HEK293 (cell line): ENCODE data around the gene ANKRD44.

Source experiments
- CTCF ChIA-PET: fragments of 350-600 bp; formaldehyde crosslinking; extraction: SDS; loops from one replicate; lab custom pipeline; 2021; ENCODE audit warnings: antibody characterized with exemption; lab: Yijun Ruan, JAX
- POLR2A ChIA-PET: fragments of 300-600 bp; formaldehyde crosslinking; extraction: SDS; loops from one replicate; lab custom pipeline; 2020; ENCODE audit warnings: antibody characterized with exemption, inconsistent platforms; lab: Yijun Ruan, JAX
- H3K27ac ChIP-seq: fragments of 200-500 bp; sonication (Bioruptor generic); 2 replicates; pipeline ENCODE4 v1.5.1; 2014; ENCODE audit warnings: low read depth, low read length, control low read depth, inconsistent platforms; ENCODE audit errors: extremely low read depth
- H3K36me3 ChIP-seq, 2 experiments: fragments of 200-500 bp in 1 of 2; sonication (Bioruptor generic) in 1 of 2; 1 replicate in 1 of 2; 2 replicates in 1 of 2; pipeline ENCODE4 v1.5.1; 2014 to 2017; ENCODE audit warnings: inconsistent platforms in 2 of 2, low read length in 2 of 2; ENCODE audit not compliant: control insufficient read depth in 2 of 2, insufficient read depth in 1 of 2
- H3K4me1 ChIP-seq: fragments of 200-500 bp; sonication (Bioruptor generic); 2 replicates; pipeline ENCODE4 v1.5.1; 2014; ENCODE audit warnings: mild to moderate bottlenecking, low read length, inconsistent platforms; ENCODE audit not compliant: control insufficient read depth, insufficient read depth
- H3K4me3 ChIP-seq: 2 replicates; pipeline ENCODE4 v1.5.1; 2011; ENCODE audit warnings: low read depth, mild to moderate bottlenecking, control low read depth, low read length, moderate library complexity
- H3K9me3 ChIP-seq: fragments of 200-500 bp; sonication (Bioruptor generic); 2 replicates; pipeline ENCODE4 v1.5.1; 2014; ENCODE audit warnings: low read depth, low read length, inconsistent platforms; ENCODE audit not compliant: control insufficient read depth, insufficient read depth
- KLF1 ChIP-seq: fragments of 450-650 bp; formaldehyde crosslinking; IDR thresholded peaks from 2 replicates; pipeline ENCODE4 v1.5.1; 2016; ENCODE audit warnings: missing biosample characterization, missing genetic modification characterization
- OVOL3 ChIP-seq: fragments of 450-650 bp; formaldehyde crosslinking; IDR thresholded peaks from 2 replicates; pipeline ENCODE4 v1.5.1; 2016; ENCODE audit warnings: missing biosample characterization, missing genetic modification characterization
- PATZ1 ChIP-seq: fragments of 450-650 bp; formaldehyde crosslinking; IDR thresholded peaks from 2 replicates; pipeline ENCODE4 v1.5.1; 2016; ENCODE audit warnings: missing biosample characterization, missing genetic modification characterization
- TCF7L2 ChIP-seq: IDR thresholded peaks from 2 replicates; pipeline ENCODE4 v1.6.1; 2011; ENCODE audit warnings: low read depth, mild to moderate bottlenecking, inconsistent platforms, low read length, moderate library complexity, borderline replicate concordance
- YY1 ChIP-seq: fragments of 450-650 bp; formaldehyde crosslinking; IDR thresholded peaks from 2 replicates; pipeline ENCODE4 v1.5.1; 2018; ENCODE audit warnings: missing biosample characterization, missing genetic modification characterization
- ZBTB10 ChIP-seq: fragments of 450-650 bp; formaldehyde crosslinking; IDR thresholded peaks from 2 replicates; pipeline ENCODE4 v1.5.1; 2016; ENCODE audit warnings: missing biosample characterization, missing genetic modification characterization
- ZNF146 ChIP-seq: fragments of 450-650 bp; formaldehyde crosslinking; IDR thresholded peaks from 2 replicates; pipeline ENCODE4 v1.5.1; 2016; ENCODE audit warnings: missing biosample characterization, missing genetic modification characterization
- ZNF169 ChIP-seq: fragments of 450-650 bp; formaldehyde crosslinking; IDR thresholded peaks from 2 replicates; pipeline ENCODE4 v1.5.1; 2016; ENCODE audit warnings: missing biosample characterization, missing genetic modification characterization
- ZNF184 ChIP-seq: fragments of 450-650 bp; IDR thresholded peaks from 2 replicates; pipeline ENCODE4 v1.5.1; 2018; ENCODE audit warnings: missing biosample characterization, mild to moderate bottlenecking, missing genetic modification characterization
- ZNF514 ChIP-seq: fragments of 450-650 bp; formaldehyde crosslinking; IDR thresholded peaks from 2 replicates; pipeline ENCODE4 v1.5.1; 2016; ENCODE audit warnings: missing biosample characterization, missing genetic modification characterization
- ZNF561 ChIP-seq: fragments of 450-650 bp; IDR thresholded peaks from 2 replicates; pipeline ENCODE4 v1.5.1; 2018; ENCODE audit warnings: missing biosample characterization, missing genetic modification characterization, borderline replicate concordance
- ZNF596 ChIP-seq: fragments of 450-650 bp; IDR thresholded peaks from 2 replicates; pipeline ENCODE4 v1.5.0; 2018; ENCODE audit warnings: missing biosample characterization, mild to moderate bottlenecking, missing genetic modification characterization, moderate library complexity
- ZNF664 ChIP-seq: fragments of 450-650 bp; formaldehyde crosslinking; IDR thresholded peaks from 2 replicates; pipeline ENCODE4 v1.5.1; 2016; ENCODE audit warnings: missing biosample characterization, missing genetic modification characterization
- ZNF677 ChIP-seq: fragments of 450-650 bp; IDR thresholded peaks from 2 replicates; pipeline ENCODE4 v1.5.0; 2018; ENCODE audit warnings: missing biosample characterization, mild to moderate bottlenecking, missing genetic modification characterization, moderate library complexity
- ZNF768 ChIP-seq: fragments of 450-650 bp; formaldehyde crosslinking; IDR thresholded peaks from 2 replicates; pipeline ENCODE4 v1.5.1; 2018; ENCODE audit warnings: missing biosample characterization, mild to moderate bottlenecking, missing genetic modification characterization
- ZNF785 ChIP-seq: fragments of 450-650 bp; formaldehyde crosslinking; IDR thresholded peaks from 2 replicates; pipeline ENCODE4 v1.5.1; 2016; ENCODE audit warnings: missing biosample characterization, missing genetic modification characterization
- ZNF843 ChIP-seq: fragments of 450-650 bp; formaldehyde crosslinking; IDR thresholded peaks from 2 replicates; pipeline ENCODE4 v1.5.1; 2016; ENCODE audit warnings: missing biosample characterization, missing genetic modification characterization
- TF ChIP-seq, protein P1 (sequence below): fragments of 450-650 bp; formaldehyde crosslinking; IDR thresholded peaks from 2 replicates; pipeline ENCODE4 v1.5.1; 2016; ENCODE audit warnings: missing biosample characterization, missing genetic modification characterization
- TF ChIP-seq, protein P2 (sequence below): fragments of 450-650 bp; formaldehyde crosslinking; IDR thresholded peaks from 2 replicates; pipeline ENCODE4 v1.5.1; 2016; ENCODE audit warnings: missing biosample characterization, missing genetic modification characterization

Gene ANKRD44

GRCh38 chr2:197185676-197186075, 124.9 kb downstream of the ANKRD44 start:
- Histone ChIP-seq H3K27ac (no peak overlapping the region), H3K4me1 (no peaks in the 10 kb centered on the region), H3K36me3 (no peaks in the 10 kb centered on the region), H3K9me3 (no peaks in the 10 kb centered on the region), H3K4me3 (no peak overlapping the region)
- TF ChIP-seq ZNF664 (tag by site-specific recombination) = no peak
- no peak for TF ChIP-seq OVOL3 (tag by site-specific recombination)
- no peak for TF ChIP-seq TCF7L2
- ChIA-PET POLR2A (no interaction called here), CTCF (no interaction called here)

GRCh38 chr2:197184959-197185586, 125.5 kb downstream of the ANKRD44 start:
- Histone ChIP-seq H3K27ac (no peak overlapping the region), H3K36me3 (no peaks in the 10 kb centered on the region), H3K4me1 (peaks cover 1% of the 10 kb centered on the region; the same call in 1 of the 2 replicates), H3K4me3 (no peak overlapping the region), H3K9me3 (no peaks in the 10 kb centered on the region)
- POLR2A ChIA-PET = interaction anchor here (0.5 kb wide), 1 partner anchor 353 kb away, joined by 3 read pairs; no protein-coding TSS in a partner anchor
- CTCF ChIA-PET = interaction anchor here (1.0 to 2.2 kb wide), 2 partner anchors 16 to 72 kb away, joined by 3 to 8 read pairs; no protein-coding TSS in a partner anchor
- TF ChIP-seq ZNF596 (no peak), ZNF561 (no peak), ZNF843 (no peak), YY1 (tag by site-specific recombination) (no peak), ZNF146 (tag by site-specific recombination) (no peak), ZNF184 (tag by site-specific recombination) (no peak), PATZ1 (no peak), ZNF768 (tag by site-specific recombination) (no peak), KLF1 (tag by site-specific recombination) (no peak), ZBTB10 (tag by site-specific recombination) (no peak), ZNF677 (tag by site-specific recombination) (no peak), ZNF169 (no peak), ZNF785 (tag by site-specific recombination) (no peak), ZNF514 (tag by site-specific recombination) (no peak)
- TF ChIP-seq, protein P1, sequence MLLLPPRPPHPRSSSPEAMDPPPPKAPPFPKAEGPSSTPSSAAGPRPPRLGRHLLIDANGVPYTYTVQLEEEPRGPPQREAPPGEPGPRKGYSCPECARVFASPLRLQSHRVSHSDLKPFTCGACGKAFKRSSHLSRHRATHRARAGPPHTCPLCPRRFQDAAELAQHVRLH (tag by site-specific recombination) = no peak
- TF ChIP-seq, protein P2, sequence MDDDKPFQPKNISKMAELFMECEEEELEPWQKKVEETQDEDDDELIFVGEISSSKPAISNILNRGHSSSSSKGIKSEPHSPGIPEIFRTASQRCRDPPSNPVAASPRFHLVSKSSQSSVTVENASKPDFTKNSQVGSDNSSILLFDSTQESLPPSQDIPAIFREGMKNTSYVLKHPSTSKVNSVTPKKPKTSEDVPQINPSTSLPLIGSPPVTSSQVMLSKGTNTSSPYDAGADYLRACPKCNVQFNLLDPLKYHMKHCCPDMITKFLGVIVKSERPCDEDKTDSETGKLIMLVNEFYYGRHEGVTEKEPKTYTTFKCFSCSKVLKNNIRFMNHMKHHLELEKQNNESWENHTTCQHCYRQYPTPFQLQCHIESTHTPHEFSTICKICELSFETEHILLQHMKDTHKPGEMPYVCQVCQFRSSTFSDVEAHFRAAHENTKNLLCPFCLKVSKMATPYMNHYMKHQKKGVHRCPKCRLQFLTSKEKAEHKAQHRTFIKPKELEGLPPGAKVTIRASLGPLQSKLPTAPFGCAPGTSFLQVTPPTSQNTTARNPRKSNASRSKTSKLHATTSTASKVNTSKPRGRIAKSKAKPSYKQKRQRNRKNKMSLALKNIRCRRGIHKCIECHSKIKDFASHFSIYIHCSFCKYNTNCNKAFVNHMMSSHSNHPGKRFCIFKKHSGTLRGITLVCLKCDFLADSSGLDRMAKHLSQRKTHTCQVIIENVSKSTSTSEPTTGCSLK (tag by site-specific recombination) = no peak
